ENCODE data around the gene CPN2. TPM values are rescaled to one million over a fixed set of nuclear protein-coding genes. Genes with fewer than 3 reads are reported as not detected.

CPN2 gene
- total RNA-seq, 4 donors from 2014 or later = not detected

- no peak for DNase-seq (ENCODE audit: extremely low spot score)
Observed at GRCh38 chr3:194330579-194330978, 20.5 kb downstream of the CPN2 start.

DNA sequence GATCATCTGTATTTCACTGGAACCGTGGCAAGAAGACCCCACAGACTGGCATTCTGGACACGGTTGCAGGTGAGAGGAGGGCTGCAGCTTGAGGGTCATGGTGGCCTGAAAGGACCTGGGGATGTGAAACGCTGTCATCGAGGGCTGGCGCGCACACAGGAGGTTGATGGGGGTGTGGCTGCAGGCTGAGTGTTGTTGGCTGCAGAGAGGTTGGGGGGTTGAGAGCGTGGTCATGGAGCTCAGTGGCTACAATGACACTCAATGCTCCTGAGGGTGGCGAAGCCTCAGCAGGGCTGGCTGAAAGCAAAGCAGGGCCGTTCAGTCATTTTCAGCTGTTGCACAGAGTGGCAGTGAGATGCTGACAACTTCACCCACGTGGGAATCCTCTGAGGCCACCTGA lies 21.0 kb downstream of the CPN2 start:
- H3K27ac ChIP-seq (replicated peaks in 1 of 4) = peak overlapping the region in 2 of 4 donors; percentile 22 to 34
- intact Hi-C loops (cut with DNase I) = no loop called here
- 84% methylated on average over 9 of the region's 10 CpGs for WGBS
- no peaks in the 10 kb centered on the region for H3K9me3 ChIP-seq
- no peaks in the 10 kb centered on the region for H3K36me3 ChIP-seq
- H3K4me3 ChIP-seq = no peak overlapping the region
- no peak for TF ChIP-seq POLR2AphosphoS5 (IDR thresholded peaks at IDR 0.05)
- TF ChIP-seq EP300 (IDR thresholded peaks at IDR 0.05) = no peak
- TF ChIP-seq POLR2A (IDR thresholded peaks at IDR 0.05; ENCODE audit: low read depth) = no peak
- TF ChIP-seq CTCF (IDR thresholded peaks at IDR 0.05) = no peak
- H3K27me3 ChIP-seq = peaks cover 0 to 9% (median 2%) of the 10 kb centered on the region in 4 donors
- DNase-seq (ENCODE audit: extremely low spot score) = no peak
- H3K4me1 ChIP-seq = peaks cover 24 to 41% (median 32%) of the 10 kb centered on the region in 4 donors

More at GRCh38 chr3:194330579-194330978, 20.5 kb downstream of the CPN2 start:
- Histone ChIP-seq H3K9me3 (no peaks in the 10 kb centered on the region), H3K27ac (replicated peaks in 1 of 4) (peak overlapping the region in 3 of 4 donors; percentile 7 to 34 (median 22)), H3K4me3 (no peak overlapping the region), H3K4me1 (peaks cover 24 to 40% (median 32%) of the 10 kb centered on the region in 4 donors), H3K36me3 (no peaks in the 10 kb centered on the region), H3K27me3 (peaks cover 0 to 9% (median 2%) of the 10 kb centered on the region in 4 donors)
- 52% methylated on average over 4 of the region's 4 CpGs for WGBS
- TF ChIP-seq EP300 (IDR thresholded peaks at IDR 0.05) (no peak), POLR2A (IDR thresholded peaks at IDR 0.05; ENCODE audit: low read depth) (no peak), POLR2AphosphoS5 (IDR thresholded peaks at IDR 0.05) (peak in 1 of 2 donors; percentile 25), CTCF (IDR thresholded peaks at IDR 0.05) (no peak)
- intact Hi-C loops (cut with DNase I) = no loop called here

DNA sequence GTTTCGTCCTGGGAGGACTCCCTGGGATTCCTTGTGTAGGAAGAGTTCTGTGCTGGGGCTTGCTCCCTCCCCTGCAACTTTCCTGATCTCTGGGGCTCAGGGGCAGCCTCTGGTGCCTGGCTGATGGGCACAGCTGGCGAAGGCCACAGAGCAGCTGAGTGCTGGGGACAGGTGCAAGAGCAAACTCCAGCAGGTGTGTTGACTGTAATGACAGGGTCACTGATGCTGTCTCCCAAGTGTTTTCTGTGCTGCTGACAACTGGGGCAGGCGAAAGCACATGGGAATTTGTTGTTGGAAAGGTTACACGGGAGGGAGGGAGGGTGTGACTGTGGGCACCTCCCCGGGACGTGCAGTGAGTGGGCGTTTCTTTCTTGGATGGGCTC lies 21.6 kb downstream of the CPN2 start:
- no peaks in the 10 kb centered on the region for H3K36me3 ChIP-seq
- peaks cover 0 to 9% (median 2%) of the 10 kb centered on the region in 4 donors for H3K27me3 ChIP-seq
- DNase-seq (ENCODE audit: extremely low spot score) = no peak
- H3K4me1 ChIP-seq = peaks cover 24 to 44% (median 32%) of the 10 kb centered on the region in 4 donors
- no peak overlapping the region for H3K4me3 ChIP-seq
- intact Hi-C loops (cut with DNase I) = no loop called here
- 88% methylated on average over 6 of the region's 7 CpGs for WGBS
- no peaks in the 10 kb centered on the region for H3K9me3 ChIP-seq
- no peak overlapping the region for H3K27ac ChIP-seq (replicated peaks in 1 of 4)
- TF ChIP-seq EP300 (IDR thresholded peaks at IDR 0.05) (no peak), POLR2A (IDR thresholded peaks at IDR 0.05; ENCODE audit: low read depth) (no peak), CTCF (IDR thresholded peaks at IDR 0.05) (no peak), POLR2AphosphoS5 (IDR thresholded peaks at IDR 0.05) (no peak)

DNA sequence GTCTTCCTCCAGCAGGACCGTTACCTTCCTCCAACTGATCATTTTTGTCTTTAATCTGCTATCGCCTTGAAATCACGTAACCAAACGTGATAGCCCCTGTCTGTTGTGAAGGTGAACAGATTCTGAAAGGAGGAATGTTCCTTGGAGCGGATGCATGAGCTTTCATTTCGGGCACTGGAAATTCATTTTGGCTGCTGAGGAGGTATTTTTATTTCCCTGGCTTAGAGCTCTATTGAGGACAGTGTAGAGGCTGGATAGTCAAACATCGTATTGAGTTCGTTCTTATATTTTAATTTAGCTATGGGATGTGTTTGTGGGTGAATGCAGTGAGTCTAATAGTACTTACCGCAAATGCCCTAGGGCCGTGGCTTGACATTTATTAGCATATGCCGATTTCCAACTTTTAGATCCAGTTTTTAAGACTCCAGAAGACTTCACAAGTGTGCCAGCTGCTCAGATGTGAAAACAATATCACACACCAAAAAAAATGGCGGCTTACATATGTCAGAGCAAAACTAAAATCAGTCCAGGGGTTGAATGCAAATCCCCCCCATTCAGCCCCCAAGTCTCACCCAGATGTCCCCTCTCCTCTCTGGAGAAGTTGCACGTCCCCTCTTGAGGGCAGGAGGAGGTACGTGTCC lies 22.1 kb downstream of the CPN2 start:
- 81% methylated on average over 14 of the region's 14 CpGs for WGBS
- Histone ChIP-seq H3K36me3 (no peaks in the 10 kb centered on the region), H3K27me3 (peaks cover 0 to 9% (median 2%) of the 10 kb centered on the region in 4 donors), H3K9me3 (no peaks in the 10 kb centered on the region), H3K4me1 (peaks cover 28 to 49% (median 37%) of the 10 kb centered on the region in 4 donors), H3K27ac (replicated peaks in 1 of 4) (no peak overlapping the region), H3K4me3 (no peak overlapping the region)
- intact Hi-C loops (cut with DNase I) = no loop called here
- no peak for DNase-seq (ENCODE audit: extremely low spot score)
- TF ChIP-seq POLR2A (IDR thresholded peaks at IDR 0.05; ENCODE audit: low read depth) (no peak), CTCF (IDR thresholded peaks at IDR 0.05) (no peak), POLR2AphosphoS5 (IDR thresholded peaks at IDR 0.05) (no peak), EP300 (IDR thresholded peaks at IDR 0.05) (no peak)

Data from esophagus muscularis mucosa (tissue), 4 donors.